ENCODE data around the gene ASIC4.

The ASIC4 gene

GRCh38 chr2:219514196-219514761, at the start of gene ASIC4:
Gene ASIC4, plus strand, starts transcription at chr2:219514482. Its CDS starts 243 bp downstream, at chr2:219514725.
- in situ Hi-C loops (cut with HindIII; ENCODE audit: low sequenced_read_pairs) = no loop called here
- no peak within 1 kb of the TSS for H3K4me3 ChIP-seq (ENCODE audit: low read depth, low read length)

GRCh38 chr2:219465659-219466561, 48.4 kb upstream of the ASIC4 start:
- TF ChIP-seq CTCF (IDR thresholded peaks at IDR 0.05; ENCODE audit: low read depth, low read length, missing control alignments) = no peak
- no peak for DNase-seq (ENCODE audit: low read depth)
- in situ Hi-C loops (cut with HindIII; ENCODE audit: low sequenced_read_pairs) = no loop called here
- H3K4me3 ChIP-seq (ENCODE audit: low read depth, low read length) = no peak overlapping the region

More at GRCh38 chr2:219514196-219514761, at the start of gene ASIC4:
- TF ChIP-seq CTCF (IDR thresholded peaks at IDR 0.05; ENCODE audit: low read depth, low read length, missing control alignments) = no peak
- no peak for DNase-seq (ENCODE audit: low read depth)

- TF ChIP-seq CTCF (IDR thresholded peaks at IDR 0.05; ENCODE audit: low read depth, low read length, missing control alignments) = no peak
- DNase-seq (ENCODE audit: low read depth) = no peak
- in situ Hi-C loops (cut with HindIII; ENCODE audit: low sequenced_read_pairs) = no loop called here
- H3K4me3 ChIP-seq (ENCODE audit: low read depth, low read length) = no peak overlapping the region
These were observed 47.2 kb upstream of the ASIC4 start for GRCh38 chr2:219466816-219467735.

- no peak overlapping the region for H3K4me3 ChIP-seq (ENCODE audit: low read depth, low read length)
- no peak for DNase-seq (ENCODE audit: low read depth)
- in situ Hi-C loops (cut with HindIII; ENCODE audit: low sequenced_read_pairs) = no loop called here
- TF ChIP-seq CTCF (IDR thresholded peaks at IDR 0.05; ENCODE audit: low read depth, low read length, missing control alignments) = no peak
These were observed 46.6 kb upstream of the ASIC4 start for GRCh38 chr2:219467736-219468075.

- in situ Hi-C loops (cut with HindIII; ENCODE audit: low sequenced_read_pairs) = no loop called here
- DNase-seq (ENCODE audit: low read depth) = no peak
- no peak overlapping the region for H3K4me3 ChIP-seq (ENCODE audit: low read depth, low read length)
- TF ChIP-seq CTCF (IDR thresholded peaks at IDR 0.05; ENCODE audit: low read depth, low read length, missing control alignments) = no peak
These were observed 45.7 kb upstream of the ASIC4 start for GRCh38 chr2:219468410-219469185.
